ENCODE data around the gene CENPB.

DNA sequence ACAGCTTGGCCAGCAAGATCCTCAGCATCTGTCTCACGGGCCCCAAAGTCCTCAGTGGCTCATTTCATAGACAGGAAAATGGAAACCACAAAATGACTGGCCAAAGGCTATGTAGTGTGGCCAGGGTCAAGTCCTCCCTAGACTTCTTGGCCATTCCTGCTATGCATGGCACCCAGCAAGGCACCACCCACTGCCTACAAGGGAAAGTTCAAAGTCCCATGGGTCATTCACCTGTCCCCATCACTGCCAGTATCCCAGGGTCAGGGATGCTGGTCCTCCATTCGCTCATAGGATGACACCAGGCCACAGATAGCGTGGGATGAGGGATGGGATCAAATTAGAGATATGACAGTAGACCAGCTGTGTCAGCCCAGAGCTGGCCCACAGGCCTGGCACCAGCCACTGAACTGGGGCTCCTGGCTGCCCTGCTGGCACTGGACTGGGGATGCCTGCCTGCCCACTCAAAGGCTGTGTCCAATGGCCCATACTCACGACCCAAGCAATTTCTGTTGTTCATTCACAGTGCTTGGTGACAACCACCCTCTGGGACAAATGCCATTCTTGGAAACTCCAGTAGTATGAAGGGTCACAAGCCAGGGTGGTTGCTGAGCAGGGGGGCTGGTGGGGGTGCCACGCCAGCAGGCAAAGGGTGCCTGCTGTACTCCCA lies 30.6 kb downstream of the CENPB start:
- TF ChIP-seq, protein P1, sequence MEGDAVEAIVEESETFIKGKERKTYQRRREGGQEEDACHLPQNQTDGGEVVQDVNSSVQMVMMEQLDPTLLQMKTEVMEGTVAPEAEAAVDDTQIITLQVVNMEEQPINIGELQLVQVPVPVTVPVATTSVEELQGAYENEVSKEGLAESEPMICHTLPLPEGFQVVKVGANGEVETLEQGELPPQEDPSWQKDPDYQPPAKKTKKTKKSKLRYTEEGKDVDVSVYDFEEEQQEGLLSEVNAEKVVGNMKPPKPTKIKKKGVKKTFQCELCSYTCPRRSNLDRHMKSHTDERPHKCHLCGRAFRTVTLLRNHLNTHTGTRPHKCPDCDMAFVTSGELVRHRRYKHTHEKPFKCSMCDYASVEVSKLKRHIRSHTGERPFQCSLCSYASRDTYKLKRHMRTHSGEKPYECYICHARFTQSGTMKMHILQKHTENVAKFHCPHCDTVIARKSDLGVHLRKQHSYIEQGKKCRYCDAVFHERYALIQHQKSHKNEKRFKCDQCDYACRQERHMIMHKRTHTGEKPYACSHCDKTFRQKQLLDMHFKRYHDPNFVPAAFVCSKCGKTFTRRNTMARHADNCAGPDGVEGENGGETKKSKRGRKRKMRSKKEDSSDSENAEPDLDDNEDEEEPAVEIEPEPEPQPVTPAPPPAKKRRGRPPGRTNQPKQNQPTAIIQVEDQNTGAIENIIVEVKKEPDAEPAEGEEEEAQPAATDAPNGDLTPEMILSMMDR (IDR thresholded peaks at IDR 0.05): no peak
- TF ChIP-seq ZFX (IDR thresholded peaks at IDR 0.05; ENCODE audit: borderline replicate concordance): no peak
